Liver (tissue), 9 donors: Measurements from ENCODE around the gene RCAN3. TPM values are rescaled to one million over a fixed set of nuclear protein-coding genes. Genes with fewer than 3 reads are reported as not detected.

Experiments used
- DNase-seq: peaks from one replicate; pipeline ENCODE4 v3.0.0-alpha.2; 2017; ENCODE audit warnings: low spot score
- H3K27ac ChIP-seq, 2 donors: one replicate each; pipeline ENCODE4 v1.7.0; 2013; ENCODE audit warnings: inconsistent platforms in 2 of 2, low read length in 2 of 2, control low read depth in 1 of 2, low read depth in 1 of 2, mild to moderate bottlenecking in 1 of 2
- H3K27me3 ChIP-seq, 4 donors: one replicate each; pipeline versions ENCODE4 v1.6.1 to v1.7.0; 2013; ENCODE audit warnings: low read length in 3 of 4, inconsistent platforms in 1 of 4, mild to moderate bottlenecking in 1 of 4, moderate library complexity in 1 of 4; ENCODE audit not compliant: control insufficient read depth in 4 of 4, insufficient read depth in 4 of 4
- H3K36me3 ChIP-seq, 4 donors: one replicate each; pipeline versions ENCODE4 v1.6.1 to v1.7.0; 2013; ENCODE audit warnings: low read length in 3 of 4, mild to moderate bottlenecking in 3 of 4, low read depth in 1 of 4, moderate library complexity in 1 of 4; ENCODE audit not compliant: control insufficient read depth in 4 of 4, insufficient read depth in 3 of 4
- H3K4me1 ChIP-seq, 4 donors: one replicate each; pipeline versions ENCODE4 v1.6.1 to v1.7.0; 2013; ENCODE audit warnings: low read length in 3 of 4, mild to moderate bottlenecking in 3 of 4, moderate library complexity in 1 of 4; ENCODE audit not compliant: control insufficient read depth in 4 of 4, insufficient read depth in 4 of 4
- H3K4me3 ChIP-seq, 3 donors: one replicate each; pipeline versions ENCODE4 v1.6.1 to v1.7.0; 2013; ENCODE audit warnings: low read length in 3 of 3, control low read depth in 1 of 3, low read depth in 1 of 3, mild to moderate bottlenecking in 1 of 3
- H3K9ac ChIP-seq, 2 donors: one replicate each; pipeline ENCODE4 v1.7.0; 2013; ENCODE audit warnings: low read length in 2 of 2, mild to moderate bottlenecking in 2 of 2, moderate library complexity in 2 of 2, control low read depth in 1 of 2, low read depth in 1 of 2
- H3K9me3 ChIP-seq, 4 donors: one replicate each; pipeline versions ENCODE4 v1.6.1 to v1.7.0; 2013; ENCODE audit warnings: low read length in 3 of 4; ENCODE audit not compliant: control insufficient read depth in 4 of 4
- FOXA1 ChIP-seq: IDR thresholded peaks from 2 replicates; pipeline ENCODE4 v1.6.1; 2016; ENCODE audit warnings: antibody characterized with exemption
- FOXA2 ChIP-seq: IDR thresholded peaks from 2 replicates; pipeline ENCODE4 v1.6.1; 2016; ENCODE audit warnings: antibody characterized with exemption
- GABPA ChIP-seq, 2 donors: IDR thresholded peaks in 1 of 2; conservative IDR thresholded peaks in 1 of 2; 2 replicates each; pipeline ENCODE4 v1.6.1; 2016; ENCODE audit warnings: antibody characterized with exemption in 2 of 2, mild to moderate bottlenecking in 1 of 2, moderate library complexity in 1 of 2
- JUND ChIP-seq, 2 donors: IDR thresholded peaks; 2 replicates each; pipeline ENCODE4 v1.6.1; 2016; ENCODE audit warnings: antibody characterized with exemption in 2 of 2
- NR2F2 ChIP-seq: IDR thresholded peaks from 2 replicates; pipeline ENCODE4 v1.6.1; 2016; ENCODE audit warnings: antibody characterized with exemption
- RAD21 ChIP-seq, 2 donors: IDR thresholded peaks; 2 replicates each; pipeline ENCODE4 v1.6.1; 2016; ENCODE audit warnings: antibody characterized with exemption in 2 of 2, mild to moderate bottlenecking in 2 of 2
- RXRA ChIP-seq, 2 donors: IDR thresholded peaks; 2 replicates each; pipeline ENCODE4 v1.6.1; 2017 to 2018; ENCODE audit warnings: antibody characterized with exemption in 2 of 2, mild to moderate bottlenecking in 1 of 2
- TAF1 ChIP-seq: conservative IDR thresholded peaks from 2 replicates; pipeline ENCODE4 v1.6.1; 2016; ENCODE audit warnings: antibody characterized with exemption, mild to moderate bottlenecking
- YY1 ChIP-seq: IDR thresholded peaks from 2 replicates; pipeline ENCODE4 v1.6.1; 2016; ENCODE audit warnings: antibody characterized with exemption, mild to moderate bottlenecking
- WGBS: extraction: QIAGEN DNeasy Blood & Tissue Kit; methylation state at CpG from one replicate; pipeline ENCODE4 v1.1.7; 2013; 5-methylcytosine and 5-hydroxymethylcytosine counted together
- polyA plus RNA-seq, 2 donors: library from polyadenylated mRNA; stranded (reverse) in 1 of 2; unstranded in 1 of 2; fragments of 200-250 nt in 1 of 2; fragments of >200 nt in 1 of 2; fragmentation: Nextera tagmentation in 1 of 2; extraction: Ambion mirVana in 1 of 2; gene quantifications; one replicate each; pipeline versions ENCODE4 v1.2.1 to v1.2.3, GENCODE V29; 2013 to 2015
- total RNA-seq, 2 donors: library from RNA; depleted of rRNA; stranded (reverse); fragments of >200 nt; gene quantifications; one replicate each; pipeline ENCODE4 v1.2.3, GENCODE V29; 2014
- TF ChIP-seq, protein P1 (sequence below): fragments of 150-350 bp; IDR thresholded peaks from 2 replicates; pipeline ENCODE4 v1.5.1; 2017; ENCODE audit warnings: improper control_type of control experiment, low read depth, low read length; ENCODE audit not compliant: missing input control
- TF ChIP-seq, protein P2 (sequence below): IDR thresholded peaks from 2 replicates; pipeline ENCODE4 v1.6.1; 2016; ENCODE audit warnings: antibody characterized with exemption
- TF ChIP-seq, protein P3 (sequence below): IDR thresholded peaks from 2 replicates; pipeline ENCODE4 v1.6.1; 2016; ENCODE audit warnings: antibody characterized with exemption, mild to moderate bottlenecking
- TF ChIP-seq, protein P4 (sequence below): IDR thresholded peaks from 2 replicates; pipeline ENCODE4 v1.6.1; 2016; ENCODE audit warnings: antibody characterized with exemption
- donor health status: healthy.
- donor health status: healthy.
- donor health status: healthy.
- donor health status: healthy.
- donor health status: healthy.

Gene RCAN3
- total and polyA plus RNA-seq, 4 donors, result 0.97 to 3.1 (median 1.2) TPM

DNA sequence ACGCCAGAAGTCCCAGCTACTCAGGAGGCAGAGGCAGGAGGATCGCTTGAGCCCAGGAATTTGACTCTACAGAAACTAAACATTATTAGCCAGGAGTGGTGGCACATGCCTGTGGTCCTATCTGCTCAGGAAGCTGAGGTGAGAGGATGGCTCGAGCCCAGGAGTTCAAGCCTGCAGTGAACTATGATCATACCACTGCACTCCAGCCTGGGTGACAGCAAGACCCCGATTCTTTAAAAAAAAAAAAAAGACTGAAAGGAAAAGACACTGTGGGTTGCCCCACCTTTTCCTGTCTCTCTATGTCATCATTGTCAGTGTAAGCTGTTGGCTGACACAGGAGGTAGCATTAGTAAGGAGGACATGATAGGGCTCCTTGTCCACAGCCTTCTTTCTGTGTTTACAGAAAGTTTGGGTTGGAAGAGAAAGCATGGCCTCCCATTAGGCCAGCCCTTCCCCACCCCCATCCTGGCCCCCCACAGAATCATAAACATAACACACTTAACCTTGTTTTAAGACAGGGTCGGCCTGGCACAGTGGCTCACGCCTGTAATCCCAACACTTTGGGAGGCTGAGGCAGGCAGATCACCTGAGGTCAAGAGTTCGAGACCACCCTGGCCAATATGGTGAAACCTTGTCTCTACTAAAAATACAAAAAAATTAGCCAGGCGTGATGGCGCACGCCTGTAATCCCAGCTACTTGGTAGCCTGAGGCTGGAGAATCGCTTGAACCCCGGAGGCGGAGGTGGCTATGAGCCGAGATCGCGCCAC lies 20.6 kb upstream of the RCAN3 start:
- H3K27me3 ChIP-seq, result no peaks in the 10 kb centered on the region
- H3K9ac ChIP-seq, result no peak overlapping the region
- no peaks in the 10 kb centered on the region for H3K36me3 ChIP-seq
- H3K27ac ChIP-seq, result no peak overlapping the region
- TF ChIP-seq FOXA2, result no peak
- TF ChIP-seq, protein P1, sequence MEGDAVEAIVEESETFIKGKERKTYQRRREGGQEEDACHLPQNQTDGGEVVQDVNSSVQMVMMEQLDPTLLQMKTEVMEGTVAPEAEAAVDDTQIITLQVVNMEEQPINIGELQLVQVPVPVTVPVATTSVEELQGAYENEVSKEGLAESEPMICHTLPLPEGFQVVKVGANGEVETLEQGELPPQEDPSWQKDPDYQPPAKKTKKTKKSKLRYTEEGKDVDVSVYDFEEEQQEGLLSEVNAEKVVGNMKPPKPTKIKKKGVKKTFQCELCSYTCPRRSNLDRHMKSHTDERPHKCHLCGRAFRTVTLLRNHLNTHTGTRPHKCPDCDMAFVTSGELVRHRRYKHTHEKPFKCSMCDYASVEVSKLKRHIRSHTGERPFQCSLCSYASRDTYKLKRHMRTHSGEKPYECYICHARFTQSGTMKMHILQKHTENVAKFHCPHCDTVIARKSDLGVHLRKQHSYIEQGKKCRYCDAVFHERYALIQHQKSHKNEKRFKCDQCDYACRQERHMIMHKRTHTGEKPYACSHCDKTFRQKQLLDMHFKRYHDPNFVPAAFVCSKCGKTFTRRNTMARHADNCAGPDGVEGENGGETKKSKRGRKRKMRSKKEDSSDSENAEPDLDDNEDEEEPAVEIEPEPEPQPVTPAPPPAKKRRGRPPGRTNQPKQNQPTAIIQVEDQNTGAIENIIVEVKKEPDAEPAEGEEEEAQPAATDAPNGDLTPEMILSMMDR, result no peak
- TF ChIP-seq TAF1, result no peak
- no peak for TF ChIP-seq FOXA1
- TF ChIP-seq RXRA (IDR thresholded peaks at IDR 0.05), result no peak
- TF ChIP-seq, protein P2, sequence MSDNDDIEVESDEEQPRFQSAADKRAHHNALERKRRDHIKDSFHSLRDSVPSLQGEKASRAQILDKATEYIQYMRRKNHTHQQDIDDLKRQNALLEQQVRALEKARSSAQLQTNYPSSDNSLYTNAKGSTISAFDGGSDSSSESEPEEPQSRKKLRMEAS, result no peak
- TF ChIP-seq JUND (IDR thresholded peaks at IDR 0.05), result no peak
- no peak for TF ChIP-seq GABPA (IDR thresholded peaks at IDR 0.05 in 1 of 2, conservative IDR thresholded peaks at IDR 0.05 in 1 of 2)
- no peak for TF ChIP-seq RAD21 (IDR thresholded peaks at IDR 0.05)
- no peak for TF ChIP-seq NR2F2
- no peak for TF ChIP-seq YY1
- H3K9me3 ChIP-seq, result no peaks in the 10 kb centered on the region
- no peak for DNase-seq
- H3K4me3 ChIP-seq, result no peak overlapping the region
- WGBS, result 89% methylated on average over 16 of the region's 16 CpGs
- H3K4me1 ChIP-seq, result no peaks in the 10 kb centered on the region

DNA sequence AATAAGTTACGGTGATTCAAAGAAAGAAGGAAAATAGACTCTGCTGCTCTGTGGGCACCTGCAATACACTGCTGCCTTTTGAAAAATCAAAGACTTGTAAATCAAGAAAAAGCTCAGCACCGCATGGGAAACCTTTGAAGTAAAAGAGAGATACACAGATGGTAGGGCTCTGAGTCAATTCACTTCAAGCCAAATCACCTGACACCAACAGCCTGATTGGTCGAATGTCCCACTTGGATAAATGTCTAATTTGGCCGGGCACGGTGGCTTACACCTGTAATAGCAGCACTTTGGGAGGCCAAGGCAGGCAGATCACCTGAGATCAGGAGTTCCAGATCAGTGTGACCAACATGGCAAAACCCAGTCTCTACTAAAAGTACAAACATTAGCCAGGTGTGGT lies 19.2 kb upstream of the RCAN3 start:
- H3K4me3 ChIP-seq, result no peak overlapping the region
- no peaks in the 10 kb centered on the region for H3K36me3 ChIP-seq
- H3K9ac ChIP-seq, result no peak overlapping the region
- no peaks in the 10 kb centered on the region for H3K9me3 ChIP-seq
- no peak for DNase-seq
- no peak overlapping the region for H3K27ac ChIP-seq
- 94% methylated on average over 5 of the region's 5 CpGs for WGBS
- no peaks in the 10 kb centered on the region for H3K27me3 ChIP-seq
- TF ChIP-seq, protein P3, sequence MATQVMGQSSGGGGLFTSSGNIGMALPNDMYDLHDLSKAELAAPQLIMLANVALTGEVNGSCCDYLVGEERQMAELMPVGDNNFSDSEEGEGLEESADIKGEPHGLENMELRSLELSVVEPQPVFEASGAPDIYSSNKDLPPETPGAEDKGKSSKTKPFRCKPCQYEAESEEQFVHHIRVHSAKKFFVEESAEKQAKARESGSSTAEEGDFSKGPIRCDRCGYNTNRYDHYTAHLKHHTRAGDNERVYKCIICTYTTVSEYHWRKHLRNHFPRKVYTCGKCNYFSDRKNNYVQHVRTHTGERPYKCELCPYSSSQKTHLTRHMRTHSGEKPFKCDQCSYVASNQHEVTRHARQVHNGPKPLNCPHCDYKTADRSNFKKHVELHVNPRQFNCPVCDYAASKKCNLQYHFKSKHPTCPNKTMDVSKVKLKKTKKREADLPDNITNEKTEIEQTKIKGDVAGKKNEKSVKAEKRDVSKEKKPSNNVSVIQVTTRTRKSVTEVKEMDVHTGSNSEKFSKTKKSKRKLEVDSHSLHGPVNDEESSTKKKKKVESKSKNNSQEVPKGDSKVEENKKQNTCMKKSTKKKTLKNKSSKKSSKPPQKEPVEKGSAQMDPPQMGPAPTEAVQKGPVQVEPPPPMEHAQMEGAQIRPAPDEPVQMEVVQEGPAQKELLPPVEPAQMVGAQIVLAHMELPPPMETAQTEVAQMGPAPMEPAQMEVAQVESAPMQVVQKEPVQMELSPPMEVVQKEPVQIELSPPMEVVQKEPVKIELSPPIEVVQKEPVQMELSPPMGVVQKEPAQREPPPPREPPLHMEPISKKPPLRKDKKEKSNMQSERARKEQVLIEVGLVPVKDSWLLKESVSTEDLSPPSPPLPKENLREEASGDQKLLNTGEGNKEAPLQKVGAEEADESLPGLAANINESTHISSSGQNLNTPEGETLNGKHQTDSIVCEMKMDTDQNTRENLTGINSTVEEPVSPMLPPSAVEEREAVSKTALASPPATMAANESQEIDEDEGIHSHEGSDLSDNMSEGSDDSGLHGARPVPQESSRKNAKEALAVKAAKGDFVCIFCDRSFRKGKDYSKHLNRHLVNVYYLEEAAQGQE, result no peak
- TF ChIP-seq, protein P2, result no peak
- TF ChIP-seq, protein P1, result no peak
- no peak for TF ChIP-seq JUND (IDR thresholded peaks at IDR 0.05)
- TF ChIP-seq, protein P4, sequence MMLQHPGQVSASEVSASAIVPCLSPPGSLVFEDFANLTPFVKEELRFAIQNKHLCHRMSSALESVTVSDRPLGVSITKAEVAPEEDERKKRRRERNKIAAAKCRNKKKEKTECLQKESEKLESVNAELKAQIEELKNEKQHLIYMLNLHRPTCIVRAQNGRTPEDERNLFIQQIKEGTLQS, result no peak
- no peaks in the 10 kb centered on the region for H3K4me1 ChIP-seq
